GM19324 (cell line): ENCODE results near the gene AGAP1.

Experiments used
- ATAC-seq: cut with Tn5 transposase; IDR thresholded peaks from one replicate; pipeline ENCODE4 v1.9.1; 2021; ENCODE audit warnings: mild to moderate bottlenecking, moderate library complexity; ENCODE audit not compliant: unreplicated experiment, low FRiP score

The AGAP1 gene

GRCh38 chr2:236156095-236156859, 662.4 kb downstream of the AGAP1 start:
- ATAC-seq = no peak

- ATAC-seq = no peak
Measured at GRCh38 chr2:236156860-236157194, 663.0 kb downstream of the AGAP1 start.

- no peak for ATAC-seq
Measured at GRCh38 chr2:236157366-236157765, 663.5 kb downstream of the AGAP1 start.

- ATAC-seq = no peak
Measured at GRCh38 chr2:236157815-236158498, 664.1 kb downstream of the AGAP1 start.

- ATAC-seq = no peak
Measured at GRCh38 chr2:236158969-236159777, 665.3 kb downstream of the AGAP1 start.

- ATAC-seq = no peak
Measured at GRCh38 chr2:236159778-236160170, 665.9 kb downstream of the AGAP1 start.

- no peak for ATAC-seq
Measured at GRCh38 chr2:236160366-236161081, 666.7 kb downstream of the AGAP1 start.

GRCh38 chr2:236161082-236161462, 667.2 kb downstream of the AGAP1 start:
- ATAC-seq = no peak

GRCh38 chr2:236161531-236161930, 667.7 kb downstream of the AGAP1 start:
- ATAC-seq = no peak

- ATAC-seq = no peak
Measured at GRCh38 chr2:236162031-236162845, 668.4 kb downstream of the AGAP1 start.

GRCh38 chr2:236162882-236163470, 669.1 kb downstream of the AGAP1 start:
- ATAC-seq = no peak

- ATAC-seq = no peak
Measured at GRCh38 chr2:236163471-236164200, 669.8 kb downstream of the AGAP1 start.

- ATAC-seq = no peak
Measured at GRCh38 chr2:236164201-236164924, 670.5 kb downstream of the AGAP1 start.

- ATAC-seq = no peak
Measured at GRCh38 chr2:236164925-236165841, 671.3 kb downstream of the AGAP1 start.

- no peak for ATAC-seq
Measured at GRCh38 chr2:236165842-236166795, 672.3 kb downstream of the AGAP1 start.

- ATAC-seq = no peak
Measured at GRCh38 chr2:236166796-236167296, 673.0 kb downstream of the AGAP1 start.
